ENCODE measurements around the gene CNIH4. TPM values are rescaled to one million over a fixed set of nuclear protein-coding genes. Genes with fewer than 3 reads are reported as not detected.

CNIH4 gene
- total RNA-seq, 1 donor, result 36.2 TPM

GRCh38 chr1:224393294-224393693, 36.6 kb downstream of the CNIH4 start:
- Histone ChIP-seq H3K9me3 (ENCODE audit: low read depth, low read length) (no peaks in the 10 kb centered on the region), H3K27me3 (ENCODE audit: insufficient read depth, low read length) (no peaks in the 10 kb centered on the region), H3K27ac (ENCODE audit: low read depth, low read length) (peak overlapping the region; percentile 42), H3K79me2 (ENCODE audit: insufficient read depth, low read length) (peaks cover 4% of the 10 kb centered on the region), H3K4me3 (ENCODE audit: insufficient read depth, low read length) (no peak overlapping the region), H3K4me2 (ENCODE audit: insufficient read depth, low read length) (no peak overlapping the region), H3K4me1 (ENCODE audit: insufficient read depth, low read length) (no peaks in the 10 kb centered on the region), H2AFZ (ENCODE audit: low read length) (no peak overlapping the region), H3K36me3 (ENCODE audit: insufficient read depth, low read length) (peaks cover 85% of the 10 kb centered on the region), H4K20me1 (ENCODE audit: insufficient read depth, low read length) (peaks cover 4% of the 10 kb centered on the region)
- TF ChIP-seq CTCF (IDR thresholded peaks at IDR 0.05; ENCODE audit: extremely low read depth, low read depth, low read length), result no peak
- DNase-seq (ENCODE audit: insufficient read length, low spot score, missing footprints), result no peak

- no peak for DNase-seq (ENCODE audit: insufficient read length, low spot score, missing footprints)
- Histone ChIP-seq H3K4me2 (ENCODE audit: insufficient read depth, low read length) (no peak overlapping the region), H3K4me1 (ENCODE audit: insufficient read depth, low read length) (no peaks in the 10 kb centered on the region), H3K79me2 (ENCODE audit: insufficient read depth, low read length) (peaks cover 33% of the 10 kb centered on the region), H3K36me3 (ENCODE audit: insufficient read depth, low read length) (peaks cover 99% of the 10 kb centered on the region), H3K27ac (ENCODE audit: low read depth, low read length) (no peak overlapping the region), H4K20me1 (ENCODE audit: insufficient read depth, low read length) (peaks cover 17% of the 10 kb centered on the region), H3K4me3 (ENCODE audit: insufficient read depth, low read length) (no peak overlapping the region), H3K27me3 (ENCODE audit: insufficient read depth, low read length) (no peaks in the 10 kb centered on the region), H2AFZ (ENCODE audit: low read length) (no peak overlapping the region), H3K9me3 (ENCODE audit: low read depth, low read length) (no peaks in the 10 kb centered on the region)
- TF ChIP-seq CTCF (IDR thresholded peaks at IDR 0.05; ENCODE audit: extremely low read depth, low read depth, low read length), result no peak
Measured at GRCh38 chr1:224399887-224400286, 43.2 kb downstream of the CNIH4 start.

- Histone ChIP-seq H3K9me3 (ENCODE audit: low read depth, low read length) (no peaks in the 10 kb centered on the region), H2AFZ (ENCODE audit: low read length) (no peak overlapping the region), H3K79me2 (ENCODE audit: insufficient read depth, low read length) (peaks cover 46% of the 10 kb centered on the region), H3K27ac (ENCODE audit: low read depth, low read length) (no peak overlapping the region), H3K27me3 (ENCODE audit: insufficient read depth, low read length) (no peaks in the 10 kb centered on the region), H3K36me3 (ENCODE audit: insufficient read depth, low read length) (peaks cover 85% of the 10 kb centered on the region), H3K4me1 (ENCODE audit: insufficient read depth, low read length) (peaks cover 1% of the 10 kb centered on the region), H3K4me2 (ENCODE audit: insufficient read depth, low read length) (no peak overlapping the region), H4K20me1 (ENCODE audit: insufficient read depth, low read length) (peaks cover 13% of the 10 kb centered on the region), H3K4me3 (ENCODE audit: insufficient read depth, low read length) (no peak overlapping the region)
- no peak for TF ChIP-seq CTCF (IDR thresholded peaks at IDR 0.05; ENCODE audit: extremely low read depth, low read depth, low read length)
- no peak for DNase-seq (ENCODE audit: insufficient read length, low spot score, missing footprints)
Measured at GRCh38 chr1:224402472-224403036, 45.9 kb downstream of the CNIH4 start.

GRCh38 chr1:224404916-224405603, 48.4 kb downstream of the CNIH4 start:
- Histone ChIP-seq H3K4me2 (ENCODE audit: insufficient read depth, low read length) (no peak overlapping the region), H3K4me3 (ENCODE audit: insufficient read depth, low read length) (no peak overlapping the region), H3K4me1 (ENCODE audit: insufficient read depth, low read length) (peaks cover 16% of the 10 kb centered on the region), H3K9me3 (ENCODE audit: low read depth, low read length) (no peaks in the 10 kb centered on the region), H4K20me1 (ENCODE audit: insufficient read depth, low read length) (peaks cover 15% of the 10 kb centered on the region), H2AFZ (ENCODE audit: low read length) (no peak overlapping the region), H3K36me3 (ENCODE audit: insufficient read depth, low read length) (peaks cover 83% of the 10 kb centered on the region), H3K27ac (ENCODE audit: low read depth, low read length) (no peak overlapping the region), H3K27me3 (ENCODE audit: insufficient read depth, low read length) (no peaks in the 10 kb centered on the region), H3K79me2 (ENCODE audit: insufficient read depth, low read length) (peaks cover 50% of the 10 kb centered on the region)
- no peak for DNase-seq (ENCODE audit: insufficient read length, low spot score, missing footprints)
- no peak for TF ChIP-seq CTCF (IDR thresholded peaks at IDR 0.05; ENCODE audit: extremely low read depth, low read depth, low read length)
